OCI-LY3 (cell line): Measurements from ENCODE around the gene CD86.

Source experiments
- CTCF ChIP-seq: fragments of 200-600, 300-600 bp; sonication (generic); IDR thresholded peaks from 2 replicates; pipeline ENCODE4 v1.5.1; 2014; ENCODE audit warnings: antibody characterized with exemption, low read length, low read depth
- EZH2phosphoT487 ChIP-seq: fragments of 200-600 bp; shearing (Covaris generic); IDR thresholded peaks from 2 replicates; pipeline ENCODE4 v1.6.1; 2018; ENCODE audit warnings: antibody characterized with exemption, mixed run types, low read depth

GRCh38 chr3:122085673-122086072 is 30.5 kb downstream of the CD86 start:
- TF ChIP-seq EZH2phosphoT487: no peak
- TF ChIP-seq CTCF: no peak
